ENCODE results near the gene IMMP2L. TPM values are rescaled to one million over a fixed set of nuclear protein-coding genes. Genes with fewer than 3 reads are reported as not detected.

Gene IMMP2L
- total RNA-seq, 2 donors from 2014 or later = 7.3 to 7.7 TPM

DNA sequence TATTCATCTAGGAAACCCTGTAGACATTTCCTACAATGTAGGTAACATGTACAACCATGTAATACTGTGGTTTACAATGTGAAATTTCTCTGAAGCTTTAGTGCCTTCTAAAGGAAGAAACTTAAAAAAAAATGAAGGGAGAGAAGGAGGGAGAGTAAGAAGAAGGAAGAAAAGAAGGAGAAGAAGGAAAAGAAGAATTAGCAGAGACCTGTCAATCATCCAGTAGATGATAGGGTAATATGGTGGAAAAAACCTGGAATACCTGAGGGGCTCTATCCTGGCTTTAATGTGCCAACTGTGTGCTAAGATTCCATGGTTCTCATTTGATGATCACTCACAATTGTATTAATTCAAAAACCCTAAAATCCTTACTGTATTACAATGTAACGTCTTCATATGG, 474.0 kb downstream of the IMMP2L start:
- Histone ChIP-seq H3K36me3 (no peaks in the 10 kb centered on the region), H3K4me3 (no peak overlapping the region), H3K9me3 (no peaks in the 10 kb centered on the region), H3K27me3 (no peaks in the 10 kb centered on the region), H3K27ac (no peak overlapping the region), H3K4me1 (peaks cover 0 to 9% of the 10 kb centered on the region in 2 donors)
- DNase-seq (ENCODE audit: low spot score) = no peak
- TF ChIP-seq, protein P1, sequence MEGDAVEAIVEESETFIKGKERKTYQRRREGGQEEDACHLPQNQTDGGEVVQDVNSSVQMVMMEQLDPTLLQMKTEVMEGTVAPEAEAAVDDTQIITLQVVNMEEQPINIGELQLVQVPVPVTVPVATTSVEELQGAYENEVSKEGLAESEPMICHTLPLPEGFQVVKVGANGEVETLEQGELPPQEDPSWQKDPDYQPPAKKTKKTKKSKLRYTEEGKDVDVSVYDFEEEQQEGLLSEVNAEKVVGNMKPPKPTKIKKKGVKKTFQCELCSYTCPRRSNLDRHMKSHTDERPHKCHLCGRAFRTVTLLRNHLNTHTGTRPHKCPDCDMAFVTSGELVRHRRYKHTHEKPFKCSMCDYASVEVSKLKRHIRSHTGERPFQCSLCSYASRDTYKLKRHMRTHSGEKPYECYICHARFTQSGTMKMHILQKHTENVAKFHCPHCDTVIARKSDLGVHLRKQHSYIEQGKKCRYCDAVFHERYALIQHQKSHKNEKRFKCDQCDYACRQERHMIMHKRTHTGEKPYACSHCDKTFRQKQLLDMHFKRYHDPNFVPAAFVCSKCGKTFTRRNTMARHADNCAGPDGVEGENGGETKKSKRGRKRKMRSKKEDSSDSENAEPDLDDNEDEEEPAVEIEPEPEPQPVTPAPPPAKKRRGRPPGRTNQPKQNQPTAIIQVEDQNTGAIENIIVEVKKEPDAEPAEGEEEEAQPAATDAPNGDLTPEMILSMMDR (IDR thresholded peaks at IDR 0.05) = no peak

DNA sequence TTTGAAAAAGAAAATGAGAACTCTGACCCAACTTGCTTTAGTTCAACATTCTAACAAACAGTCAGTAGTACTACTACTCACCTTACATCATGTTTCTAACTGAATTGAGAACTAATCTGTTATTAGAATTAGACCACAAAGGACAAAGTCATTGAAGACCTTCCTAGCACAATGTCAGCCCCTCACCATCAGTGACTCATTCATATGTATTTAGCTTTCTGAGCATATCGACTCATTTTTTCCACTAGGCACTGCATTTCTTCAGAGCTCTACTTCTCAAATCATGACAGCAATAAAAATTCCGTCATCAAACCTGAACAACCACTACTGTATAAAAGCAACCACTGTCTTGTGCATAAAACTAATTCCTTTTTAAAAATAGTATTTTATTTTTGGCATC, 475.8 kb downstream of the IMMP2L start:
- no peak overlapping the region for H3K27ac ChIP-seq
- H3K4me3 ChIP-seq = no peak overlapping the region
- no peaks in the 10 kb centered on the region for H3K27me3 ChIP-seq
- H3K36me3 ChIP-seq = no peaks in the 10 kb centered on the region
- TF ChIP-seq, protein P1 (IDR thresholded peaks at IDR 0.05) = no peak
- no peaks in the 10 kb centered on the region for H3K9me3 ChIP-seq
- no peak for DNase-seq (ENCODE audit: low spot score)
- peaks cover 0 to 9% of the 10 kb centered on the region in 2 donors for H3K4me1 ChIP-seq

DNA sequence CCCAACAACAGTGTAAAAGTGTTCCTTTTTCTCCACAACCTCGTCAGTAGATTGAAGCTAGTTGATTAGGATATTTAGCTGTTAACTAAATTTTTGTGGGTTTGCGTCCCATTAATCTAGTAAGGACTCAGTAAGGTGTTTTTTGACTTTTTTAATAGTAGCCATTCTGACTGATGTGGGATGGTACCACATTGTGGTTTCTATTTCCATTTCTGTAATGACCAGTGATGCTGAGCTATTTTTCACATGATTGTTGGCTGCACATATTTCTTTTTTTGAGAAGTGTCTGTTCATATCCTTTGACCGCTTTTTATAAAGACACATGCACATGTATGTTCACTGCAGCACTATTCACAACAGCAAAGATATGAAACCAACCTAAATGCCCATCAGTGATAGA, 476.9 kb downstream of the IMMP2L start:
- DNase-seq (ENCODE audit: low spot score) = no peak
- Histone ChIP-seq H3K36me3 (no peaks in the 10 kb centered on the region), H3K27ac (no peak overlapping the region), H3K4me1 (peaks cover 0 to 5% of the 10 kb centered on the region in 2 donors), H3K27me3 (no peaks in the 10 kb centered on the region), H3K9me3 (no peaks in the 10 kb centered on the region), H3K4me3 (no peak overlapping the region)
- TF ChIP-seq, protein P1 (IDR thresholded peaks at IDR 0.05) = no peak

DNA sequence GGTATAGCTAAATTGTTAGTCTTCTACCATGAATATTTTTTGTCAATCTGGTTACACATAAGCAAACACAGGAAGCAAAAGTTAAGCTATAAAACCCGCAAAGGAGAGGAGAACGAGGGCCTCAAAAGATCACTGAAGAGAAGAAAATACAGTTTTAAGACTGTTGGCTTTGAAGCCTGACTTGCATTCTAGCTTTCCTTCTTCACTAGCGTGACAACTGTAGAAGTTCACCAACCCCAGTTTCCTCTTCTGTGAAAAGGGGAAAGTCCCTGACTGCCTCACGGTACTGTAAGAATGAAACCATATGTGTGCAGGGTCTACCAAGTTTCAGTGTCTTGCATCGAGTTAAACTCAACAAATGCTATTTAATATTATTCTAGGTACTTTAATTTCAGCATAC, 478.9 kb downstream of the IMMP2L start:
- no peak for DNase-seq (ENCODE audit: low spot score)
- TF ChIP-seq, protein P1 (IDR thresholded peaks at IDR 0.05) = no peak
- H3K9me3 ChIP-seq = no peaks in the 10 kb centered on the region
- H3K36me3 ChIP-seq = no peaks in the 10 kb centered on the region
- no peaks in the 10 kb centered on the region for H3K4me1 ChIP-seq
- H3K4me3 ChIP-seq = no peak overlapping the region
- H3K27ac ChIP-seq = no peak overlapping the region
- no peaks in the 10 kb centered on the region for H3K27me3 ChIP-seq

DNA sequence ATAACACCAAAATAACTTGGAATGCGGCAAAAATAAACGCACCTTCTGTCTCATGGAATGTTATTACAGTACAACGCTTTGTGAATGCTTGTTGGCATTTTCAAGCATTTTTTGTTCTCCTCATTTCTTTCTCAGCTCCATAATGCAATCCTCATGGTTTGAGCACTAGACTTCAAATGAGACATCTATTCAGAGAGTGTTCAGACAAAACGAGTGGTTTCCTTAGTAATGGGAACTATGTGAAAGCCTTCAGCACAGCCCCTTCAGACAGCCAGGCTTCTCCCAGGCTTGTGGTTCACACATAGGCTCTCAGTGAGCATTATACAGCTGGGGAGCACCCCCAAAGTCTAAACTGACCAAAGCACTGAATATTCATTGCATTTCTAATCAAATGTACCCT, 479.9 kb downstream of the IMMP2L start:
- no peak for DNase-seq (ENCODE audit: low spot score)
- no peak overlapping the region for H3K27ac ChIP-seq
- no peaks in the 10 kb centered on the region for H3K36me3 ChIP-seq
- no peaks in the 10 kb centered on the region for H3K9me3 ChIP-seq
- TF ChIP-seq, protein P1 (IDR thresholded peaks at IDR 0.05) = no peak
- H3K4me3 ChIP-seq = no peak overlapping the region
- H3K27me3 ChIP-seq = no peaks in the 10 kb centered on the region
- no peaks in the 10 kb centered on the region for H3K4me1 ChIP-seq

DNA sequence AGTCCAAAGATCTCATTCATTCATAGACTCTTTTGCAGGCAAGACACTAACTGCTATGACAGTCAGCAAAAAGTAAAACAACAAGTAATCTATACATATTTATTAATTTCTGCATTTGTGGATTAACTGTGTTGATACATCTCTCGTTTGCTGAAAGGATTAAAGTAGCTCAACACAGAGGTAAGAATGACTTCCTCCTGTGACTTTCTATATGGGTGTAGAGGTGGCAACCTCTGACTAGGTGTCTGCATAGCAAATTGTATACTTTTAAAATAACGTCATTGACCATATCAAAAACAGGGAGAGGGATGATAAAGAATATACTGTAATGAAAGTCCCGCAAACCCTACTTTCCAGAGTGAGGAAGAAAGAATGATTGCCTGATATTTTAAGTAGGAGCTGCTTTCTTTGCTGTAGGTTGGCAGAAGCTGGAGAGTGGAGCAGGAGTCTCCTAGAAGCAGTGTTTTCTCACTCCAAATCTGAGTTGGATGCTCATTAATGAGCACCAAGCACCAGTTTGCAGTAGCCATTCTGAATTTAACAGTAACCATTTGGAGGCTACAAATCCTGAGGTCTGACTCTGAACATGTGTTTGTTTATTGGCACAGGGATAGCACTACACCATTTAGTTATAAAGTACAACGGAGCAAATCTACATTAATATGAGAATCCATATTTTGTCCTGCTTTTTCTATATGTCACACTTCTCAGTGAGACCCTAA, 480.6 kb downstream of the IMMP2L start:
- Histone ChIP-seq H3K27me3 (no peaks in the 10 kb centered on the region), H3K36me3 (no peaks in the 10 kb centered on the region), H3K9me3 (no peaks in the 10 kb centered on the region), H3K4me1 (no peaks in the 10 kb centered on the region), H3K4me3 (no peak overlapping the region), H3K27ac (no peak overlapping the region)
- TF ChIP-seq, protein P1 (IDR thresholded peaks at IDR 0.05) = no peak
- no peak for DNase-seq (ENCODE audit: low spot score)

All from right atrium auricular region (tissue), 2 donors.